MM.1S (cell line): ENCODE measurements around the gene CIPC.

Experiments
- EZH2 ChIP-seq: fragments of 300-600 bp; sonication (generic); optimal IDR thresholded peaks from 2 replicates; pipeline ENCODE3; 2017; ENCODE audit warnings: low read depth, mild to moderate bottlenecking, antibody characterized with exemption, low read length, mixed read lengths
- TF ChIP-seq, protein P1 (sequence below): fragments of 300-600 bp; sonication (generic); IDR thresholded peaks from 2 replicates; pipeline ENCODE4 v1.5.1; 2016; ENCODE audit warnings: antibody characterized with exemption, low read length, mixed read lengths

DNA sequence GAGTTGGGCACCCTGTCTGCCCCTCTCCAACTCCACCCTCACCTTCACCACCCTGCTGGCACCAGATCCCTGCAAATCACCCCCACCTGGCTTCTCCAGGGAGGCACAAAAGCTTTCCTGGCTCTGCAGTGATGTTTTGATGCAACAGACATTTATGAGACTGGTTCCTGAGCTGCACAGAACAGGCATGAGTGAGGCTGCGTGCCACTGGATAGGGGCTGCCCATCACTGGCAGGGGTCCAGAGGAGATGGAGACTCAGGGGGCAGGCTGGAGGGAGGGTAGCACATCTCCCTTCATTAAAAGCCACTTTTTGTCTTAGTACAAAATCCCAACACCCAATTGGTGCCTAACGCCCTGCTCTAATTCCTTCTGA is 60.8 kb downstream of the CIPC start:
- TF ChIP-seq, protein P1, sequence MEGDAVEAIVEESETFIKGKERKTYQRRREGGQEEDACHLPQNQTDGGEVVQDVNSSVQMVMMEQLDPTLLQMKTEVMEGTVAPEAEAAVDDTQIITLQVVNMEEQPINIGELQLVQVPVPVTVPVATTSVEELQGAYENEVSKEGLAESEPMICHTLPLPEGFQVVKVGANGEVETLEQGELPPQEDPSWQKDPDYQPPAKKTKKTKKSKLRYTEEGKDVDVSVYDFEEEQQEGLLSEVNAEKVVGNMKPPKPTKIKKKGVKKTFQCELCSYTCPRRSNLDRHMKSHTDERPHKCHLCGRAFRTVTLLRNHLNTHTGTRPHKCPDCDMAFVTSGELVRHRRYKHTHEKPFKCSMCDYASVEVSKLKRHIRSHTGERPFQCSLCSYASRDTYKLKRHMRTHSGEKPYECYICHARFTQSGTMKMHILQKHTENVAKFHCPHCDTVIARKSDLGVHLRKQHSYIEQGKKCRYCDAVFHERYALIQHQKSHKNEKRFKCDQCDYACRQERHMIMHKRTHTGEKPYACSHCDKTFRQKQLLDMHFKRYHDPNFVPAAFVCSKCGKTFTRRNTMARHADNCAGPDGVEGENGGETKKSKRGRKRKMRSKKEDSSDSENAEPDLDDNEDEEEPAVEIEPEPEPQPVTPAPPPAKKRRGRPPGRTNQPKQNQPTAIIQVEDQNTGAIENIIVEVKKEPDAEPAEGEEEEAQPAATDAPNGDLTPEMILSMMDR = no peak
- no peak for TF ChIP-seq EZH2
